ENCODE measurements around the gene HBEGF. TPM values are rescaled to one million over a fixed set of nuclear protein-coding genes. Genes with fewer than 3 reads are reported as not detected.

HBEGF gene
- total RNA-seq, 6 donors from 2014 or later: 10.5 to 65.0 (median 49.5) TPM

DNA sequence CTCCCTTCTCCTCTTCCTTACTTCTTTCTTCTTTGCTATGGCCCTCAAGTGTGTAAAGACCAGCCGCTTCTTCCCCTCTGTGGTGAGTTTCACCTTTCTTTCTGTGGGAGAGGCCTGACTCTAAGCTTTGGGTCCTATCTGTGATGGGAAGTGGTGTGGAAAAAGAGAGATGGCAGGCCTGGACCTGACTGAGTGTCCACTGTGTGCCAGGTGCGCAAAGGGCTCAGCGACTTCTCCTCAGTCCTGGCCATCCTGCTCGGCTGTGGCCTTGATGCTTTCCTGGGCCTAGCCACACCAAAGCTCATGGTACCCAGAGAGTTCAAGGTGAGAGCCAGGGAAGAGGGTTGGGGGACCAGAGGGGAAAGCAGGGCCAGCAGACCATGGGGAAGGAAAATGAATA, 19.5 kb upstream of the HBEGF start:
- Histone ChIP-seq H3K9me3 (no peaks in the 10 kb centered on the region), H3K36me3 (no peaks in the 10 kb centered on the region), H3K4me1 (peaks cover 4 to 7% (median 5%) of the 10 kb centered on the region in 4 donors), H3K4me3 (no peak overlapping the region), H3K27me3 (no peaks in the 10 kb centered on the region), H3K27ac (no peak overlapping the region)
- ATAC-seq (ENCODE audit: low FRiP score in 2 of 2) (no peak), DNase-seq (no peak)
- TF ChIP-seq POLR2A (IDR thresholded peaks at IDR 0.05): no peak
- no peak for TF ChIP-seq POLR2AphosphoS5 (IDR thresholded peaks at IDR 0.05)
- no peak for TF ChIP-seq EP300 (IDR thresholded peaks at IDR 0.05)
- TF ChIP-seq, protein P1, sequence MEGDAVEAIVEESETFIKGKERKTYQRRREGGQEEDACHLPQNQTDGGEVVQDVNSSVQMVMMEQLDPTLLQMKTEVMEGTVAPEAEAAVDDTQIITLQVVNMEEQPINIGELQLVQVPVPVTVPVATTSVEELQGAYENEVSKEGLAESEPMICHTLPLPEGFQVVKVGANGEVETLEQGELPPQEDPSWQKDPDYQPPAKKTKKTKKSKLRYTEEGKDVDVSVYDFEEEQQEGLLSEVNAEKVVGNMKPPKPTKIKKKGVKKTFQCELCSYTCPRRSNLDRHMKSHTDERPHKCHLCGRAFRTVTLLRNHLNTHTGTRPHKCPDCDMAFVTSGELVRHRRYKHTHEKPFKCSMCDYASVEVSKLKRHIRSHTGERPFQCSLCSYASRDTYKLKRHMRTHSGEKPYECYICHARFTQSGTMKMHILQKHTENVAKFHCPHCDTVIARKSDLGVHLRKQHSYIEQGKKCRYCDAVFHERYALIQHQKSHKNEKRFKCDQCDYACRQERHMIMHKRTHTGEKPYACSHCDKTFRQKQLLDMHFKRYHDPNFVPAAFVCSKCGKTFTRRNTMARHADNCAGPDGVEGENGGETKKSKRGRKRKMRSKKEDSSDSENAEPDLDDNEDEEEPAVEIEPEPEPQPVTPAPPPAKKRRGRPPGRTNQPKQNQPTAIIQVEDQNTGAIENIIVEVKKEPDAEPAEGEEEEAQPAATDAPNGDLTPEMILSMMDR (IDR thresholded peaks at IDR 0.05): no peak
- WGBS, 2 donors: 95 to 96% methylated on average over 4 of the region's 4 CpGs

DNA sequence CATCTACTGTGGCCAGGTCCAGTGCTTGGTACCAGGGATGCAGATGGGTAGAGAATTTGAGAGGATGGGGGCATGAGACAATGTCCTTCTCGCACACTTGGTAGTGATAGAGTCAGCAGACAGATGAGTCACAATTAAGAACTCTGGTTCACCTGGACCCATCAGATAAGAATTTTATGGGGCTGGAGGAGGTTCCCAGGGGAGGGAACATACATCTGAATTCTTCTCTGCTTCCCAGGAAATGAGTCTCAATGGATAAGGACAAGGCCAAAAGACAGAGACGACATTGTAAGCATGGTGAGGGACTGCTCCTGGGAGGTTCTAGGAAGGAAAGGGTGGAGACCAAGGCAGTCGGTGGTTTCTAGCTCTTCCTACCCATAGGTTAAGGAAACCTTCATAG, 18.9 kb upstream of the HBEGF start:
- Histone ChIP-seq H3K9me3 (no peaks in the 10 kb centered on the region), H3K4me1 (peaks cover 4 to 7% (median 5%) of the 10 kb centered on the region in 4 donors), H3K36me3 (no peaks in the 10 kb centered on the region), H3K27ac (no peak overlapping the region), H3K27me3 (no peaks in the 10 kb centered on the region), H3K4me3 (no peak overlapping the region)
- no peak for ATAC-seq (ENCODE audit: low FRiP score in 2 of 2)
- DNase-seq: no peak
- TF ChIP-seq POLR2A (IDR thresholded peaks at IDR 0.05) (no peak), EP300 (IDR thresholded peaks at IDR 0.05) (no peak), POLR2AphosphoS5 (IDR thresholded peaks at IDR 0.05) (no peak)
- TF ChIP-seq, protein P1 (IDR thresholded peaks at IDR 0.05): no peak
- 69 to 80% methylated on average over 3 of the region's 3 CpGs for WGBS, 2 donors

DNA sequence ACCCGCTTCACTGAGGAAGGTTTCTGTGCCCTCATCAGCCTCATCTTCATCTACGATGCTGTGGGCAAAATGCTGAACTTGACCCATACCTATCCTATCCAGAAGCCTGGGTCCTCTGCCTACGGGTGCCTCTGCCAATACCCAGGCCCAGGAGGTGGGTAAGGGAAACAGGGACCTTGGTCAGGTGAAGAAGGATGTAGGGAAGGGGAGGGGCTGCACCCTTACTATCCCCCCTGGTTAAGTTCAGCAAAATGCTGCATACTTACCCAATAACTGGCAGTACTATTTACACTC, 18.0 kb upstream of the HBEGF start:
- no peaks in the 10 kb centered on the region for H3K9me3 ChIP-seq
- no peak for DNase-seq
- H3K36me3 ChIP-seq: no peaks in the 10 kb centered on the region
- ATAC-seq (ENCODE audit: low FRiP score in 2 of 2): no peak
- WGBS, 2 donors: 90 to 95% methylated on average over 2 to 3 of the region's 3 CpGs
- H3K27ac ChIP-seq: no peak overlapping the region
- H3K4me1 ChIP-seq: peaks cover 4 to 7% (median 5%) of the 10 kb centered on the region in 4 donors
- H3K4me3 ChIP-seq: no peak overlapping the region
- TF ChIP-seq, protein P1 (IDR thresholded peaks at IDR 0.05): no peak
- no peak for TF ChIP-seq POLR2A (IDR thresholded peaks at IDR 0.05)
- TF ChIP-seq POLR2AphosphoS5 (IDR thresholded peaks at IDR 0.05): no peak
- no peak for TF ChIP-seq EP300 (IDR thresholded peaks at IDR 0.05)
- no peaks in the 10 kb centered on the region for H3K27me3 ChIP-seq

- H3K36me3 ChIP-seq: no peaks in the 10 kb centered on the region
- DNase-seq (no peak), ATAC-seq (ENCODE audit: low FRiP score in 2 of 2) (no peak)
- H3K27me3 ChIP-seq: no peaks in the 10 kb centered on the region
- 50 to 65% methylated on average over 11 to 20 of the region's 20 CpGs for WGBS, 2 donors
- H3K4me1 ChIP-seq: peaks cover 4 to 7% (median 5%) of the 10 kb centered on the region in 4 donors
- H3K27ac ChIP-seq: no peak overlapping the region
- no peaks in the 10 kb centered on the region for H3K9me3 ChIP-seq
- peak overlapping the region in 3 of 4 donors; percentile 9 to 32 (median 28) for H3K4me3 ChIP-seq
- TF ChIP-seq POLR2AphosphoS5 (IDR thresholded peaks at IDR 0.05) (no peak), EP300 (IDR thresholded peaks at IDR 0.05) (no peak), POLR2A (IDR thresholded peaks at IDR 0.05) (no peak)
- TF ChIP-seq, protein P1 (IDR thresholded peaks at IDR 0.05): no peak
Measured at GRCh38 chr5:140363631-140364471, 17.4 kb upstream of the HBEGF start.
